K562 (cell line): ENCODE results near the gene KDM2A. TPM values are rescaled to one million over a fixed set of nuclear protein-coding genes. Genes with fewer than 3 reads are reported as not detected.

Source experiments
- CAMTA2 ChIP-seq: fragments of 250-450 bp; sonication (Bioruptor Pico); conservative IDR thresholded peaks from 2 replicates; pipeline ENCODE4 v1.5.1; 2022
- CBX3 ChIP-seq, 2 experiments: IDR thresholded peaks; 1 replicate in 1 of 2; 2 replicates in 1 of 2; pipeline ENCODE4 v1.6.1; 2012; ENCODE audit warnings: inconsistent platforms in 2 of 2, low read length in 2 of 2, borderline replicate concordance in 1 of 2, control low read depth in 1 of 2
- DDX20 ChIP-seq: fragments of 450-650 bp; IDR thresholded peaks from 2 replicates; pipeline ENCODE4 v1.6.1; 2016; ENCODE audit warnings: missing genetic modification characterization, low read depth, mild to moderate bottlenecking, missing compliant biosample characterization, moderate library complexity
- DMBX1 ChIP-seq: fragments of 250-450 bp; sonication (Bioruptor Pico); IDR thresholded peaks from 2 replicates; pipeline ENCODE4 v1.8.0; 2022; ENCODE audit warnings: inconsistent platforms, mild to moderate bottlenecking, moderate library complexity, borderline replicate concordance
- EP300 ChIP-seq: IDR thresholded peaks from 2 replicates; pipeline ENCODE4 v1.6.1; 2012; ENCODE audit warnings: low read length, improper control_type of control experiment
- ESRRA ChIP-seq: fragments of 450-650 bp; IDR thresholded peaks from 2 replicates; pipeline ENCODE4 v1.6.1; 2014; ENCODE audit warnings: low read depth, mild to moderate bottlenecking, moderate library complexity, borderline replicate concordance
- FOXM1 ChIP-seq, 2 experiments: fragments of 450-650 bp in 1 of 2; sonication (generic) in 1 of 2; formaldehyde crosslinking in 1 of 2; IDR thresholded peaks; 2 replicates each; pipeline versions ENCODE4 v1.6.1 to v1.9.0; 2017 to 2022; ENCODE audit warnings: low read depth in 2 of 2, mild to moderate bottlenecking in 2 of 2, missing genetic modification reagents in 1 of 2, moderate library complexity in 1 of 2
- NBN ChIP-seq: fragments of 450-650 bp; IDR thresholded peaks from 2 replicates; pipeline ENCODE4 v1.6.1; 2016; ENCODE audit warnings: low read depth, mild to moderate bottlenecking
- NFXL1 ChIP-seq: fragments of 450-650 bp; formaldehyde crosslinking; IDR thresholded peaks from 2 replicates; pipeline ENCODE4 v1.4.0; 2021; ENCODE audit warnings: mild to moderate bottlenecking
- PML ChIP-seq: IDR thresholded peaks from 2 replicates; pipeline ENCODE4 v1.6.1; 2012; ENCODE audit warnings: low read length, inconsistent platforms
- POLR2A ChIP-seq: fragments of 450-650 bp; conservative IDR thresholded peaks from 2 replicates; pipeline ENCODE4 v1.6.1; 2016
- SIN3A ChIP-seq, 2 experiments: fragments of 150-350 bp in 1 of 2; IDR thresholded peaks; 2 replicates each; pipeline ENCODE4 v1.6.1; 2011 to 2016; ENCODE audit warnings: borderline replicate concordance in 2 of 2, low read depth in 2 of 2, low read length in 2 of 2, mild to moderate bottlenecking in 2 of 2, moderate library complexity in 2 of 2; ENCODE audit not compliant: control insufficient read depth in 1 of 2
- TBP ChIP-seq: optimal IDR thresholded peaks from 2 replicates; pipeline ENCODE3; 2011; ENCODE audit warnings: low read depth, low read length, improper control_type of control experiment
- VEZF1 ChIP-seq: fragments of 200-800 bp; sonication (Bioruptor generic); IDR thresholded peaks from 2 replicates; pipeline ENCODE4 v1.6.1; 2017; ENCODE audit warnings: missing genetic modification characterization, missing compliant biosample characterization
- ZFX ChIP-seq: sonication (generic); formaldehyde crosslinking; IDR thresholded peaks from 2 replicates; pipeline ENCODE4 v1.8.0; 2022; ENCODE audit warnings: mild to moderate bottlenecking, missing genetic modification reagents, moderate library complexity
- ZNF75A ChIP-seq: fragments of 450-650 bp; formaldehyde crosslinking; IDR thresholded peaks from 2 replicates; pipeline ENCODE4 v1.4.0; 2020; ENCODE audit warnings: mild to moderate bottlenecking
- polyA plus RNA-seq, 8 experiments: library from polyadenylated mRNA; depleted of rRNA in 4 of 8; stranded (reverse) in 5 of 8; unstranded in 3 of 8; fragments of >200 nt; fragmentation: Nextera tagmentation in 2 of 8; fragmentation: Illumina TruSeq in 1 of 8; extraction: Ambion mirVana in 2 of 8; extraction: Trizol in 1 of 8; gene quantifications; 2 replicates each; pipeline versions ENCODE4 v1.2.1 to v1.2.3, GENCODE V29; 2011 to 2014; ENCODE audit warnings: inconsistent platforms in 1 of 8, missing spikeins in 1 of 8
- total RNA-seq, 7 experiments: library from RNA; depleted of rRNA in 6 of 7; stranded (reverse); fragments of >200 nt in 6 of 7; fragmentation: Illumina TruSeq in 2 of 7; extraction: Trizol in 2 of 7; gene quantifications; 2 replicates each; pipeline versions ENCODE4 v1.2.1 to v1.2.3, GENCODE V29; 2011 to 2021; ENCODE audit warnings: low replicate concordance in 1 of 7
- TF ChIP-seq, protein P1 (sequence below), 2 experiments: fragments of 450-650 bp; formaldehyde crosslinking in 1 of 2; IDR thresholded peaks; 2 replicates each; pipeline versions ENCODE4 v1.4.0 to v1.6.1; 2014 to 2020; ENCODE audit warnings: mild to moderate bottlenecking in 2 of 2, borderline replicate concordance in 1 of 2, low read depth in 1 of 2

KDM2A gene
- total and polyA plus RNA-seq, 9 of the 15 experiments (the other 6 are each of a cell fraction or from before 2014, with no cell fraction given), result 5.0 to 39.3 (median 21.3) TPM

GRCh38 chr11:67277231-67277961, 158.3 kb downstream of the KDM2A start (continued):
- TF ChIP-seq SIN3A (IDR thresholded peaks at IDR 0.05; ENCODE audit: borderline replicate concordance in 2 of 2, control insufficient read depth in 1 of 2, low read depth in 2 of 2, low read length in 2 of 2) (peak; percentile 63 to 89; a peak in 3 of 4 replicates), DDX20 (tag) (peak; percentile 43; the same call in 1 of the 2 replicates), NBN (0 out of 2 replicates have a peak, but pooled peaks have one; percentile 47), ZFX (CRISPR knock-in tag) (peak; percentile 72), TBP (peak; percentile 58), DMBX1 (CRISPR knock-in tag) (peak; percentile 66), VEZF1 (peak; percentile 86), FOXM1 (IDR thresholded peaks at IDR 0.05; ENCODE audit: low read depth) (peak; percentile 66), FOXM1 (CRISPR knock-in tag; IDR thresholded peaks at IDR 0.05; ENCODE audit: low read depth) (no peak), ESRRA (peak; percentile 63), NFXL1 (CRISPR knock-in tag) (0 out of 2 replicates have a peak, but pooled peaks have one; percentile 75), EP300 (peak; percentile 77), CAMTA2 (CRISPR knock-in tag) (0 out of 2 replicates have a peak, but pooled peaks have one; percentile 69), POLR2A (peak; percentile 81), PML (peak; percentile 59; the same call in 1 of the 2 replicates), ZNF75A (CRISPR knock-in tag) (peak; percentile 47; the same call in 1 of the 2 replicates), CBX3 (IDR thresholded peaks at IDR 0.05; ENCODE audit: borderline replicate concordance in 1 of 2, low read length in 2 of 2) (no peak)
- TF ChIP-seq, protein P1, sequence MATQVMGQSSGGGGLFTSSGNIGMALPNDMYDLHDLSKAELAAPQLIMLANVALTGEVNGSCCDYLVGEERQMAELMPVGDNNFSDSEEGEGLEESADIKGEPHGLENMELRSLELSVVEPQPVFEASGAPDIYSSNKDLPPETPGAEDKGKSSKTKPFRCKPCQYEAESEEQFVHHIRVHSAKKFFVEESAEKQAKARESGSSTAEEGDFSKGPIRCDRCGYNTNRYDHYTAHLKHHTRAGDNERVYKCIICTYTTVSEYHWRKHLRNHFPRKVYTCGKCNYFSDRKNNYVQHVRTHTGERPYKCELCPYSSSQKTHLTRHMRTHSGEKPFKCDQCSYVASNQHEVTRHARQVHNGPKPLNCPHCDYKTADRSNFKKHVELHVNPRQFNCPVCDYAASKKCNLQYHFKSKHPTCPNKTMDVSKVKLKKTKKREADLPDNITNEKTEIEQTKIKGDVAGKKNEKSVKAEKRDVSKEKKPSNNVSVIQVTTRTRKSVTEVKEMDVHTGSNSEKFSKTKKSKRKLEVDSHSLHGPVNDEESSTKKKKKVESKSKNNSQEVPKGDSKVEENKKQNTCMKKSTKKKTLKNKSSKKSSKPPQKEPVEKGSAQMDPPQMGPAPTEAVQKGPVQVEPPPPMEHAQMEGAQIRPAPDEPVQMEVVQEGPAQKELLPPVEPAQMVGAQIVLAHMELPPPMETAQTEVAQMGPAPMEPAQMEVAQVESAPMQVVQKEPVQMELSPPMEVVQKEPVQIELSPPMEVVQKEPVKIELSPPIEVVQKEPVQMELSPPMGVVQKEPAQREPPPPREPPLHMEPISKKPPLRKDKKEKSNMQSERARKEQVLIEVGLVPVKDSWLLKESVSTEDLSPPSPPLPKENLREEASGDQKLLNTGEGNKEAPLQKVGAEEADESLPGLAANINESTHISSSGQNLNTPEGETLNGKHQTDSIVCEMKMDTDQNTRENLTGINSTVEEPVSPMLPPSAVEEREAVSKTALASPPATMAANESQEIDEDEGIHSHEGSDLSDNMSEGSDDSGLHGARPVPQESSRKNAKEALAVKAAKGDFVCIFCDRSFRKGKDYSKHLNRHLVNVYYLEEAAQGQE (IDR thresholded peaks at IDR 0.05; ENCODE audit: borderline replicate concordance), result no peak
- TF ChIP-seq, protein P1 (CRISPR knock-in tag; IDR thresholded peaks at IDR 0.05; ENCODE audit: low read depth), result 0 out of 2 replicates have a peak, but pooled peaks have one; percentile 39
